Loucy (cell line): ENCODE data around the gene LBHD2.

Source experiments
- EZH2phosphoT487 ChIP-seq: fragments of 200-600 bp; IDR thresholded peaks from 2 replicates; pipeline ENCODE4 v1.6.1; 2018; ENCODE audit warnings: antibody characterized with exemption, mild to moderate bottlenecking, moderate library complexity, borderline replicate concordance
- TF ChIP-seq, protein P1 (sequence below): fragments of 200-600 bp; sonication (generic); conservative IDR thresholded peaks from 2 replicates; pipeline ENCODE4 v1.5.1; 2014; ENCODE audit warnings: mild to moderate bottlenecking, antibody characterized with exemption, low read length

DNA sequence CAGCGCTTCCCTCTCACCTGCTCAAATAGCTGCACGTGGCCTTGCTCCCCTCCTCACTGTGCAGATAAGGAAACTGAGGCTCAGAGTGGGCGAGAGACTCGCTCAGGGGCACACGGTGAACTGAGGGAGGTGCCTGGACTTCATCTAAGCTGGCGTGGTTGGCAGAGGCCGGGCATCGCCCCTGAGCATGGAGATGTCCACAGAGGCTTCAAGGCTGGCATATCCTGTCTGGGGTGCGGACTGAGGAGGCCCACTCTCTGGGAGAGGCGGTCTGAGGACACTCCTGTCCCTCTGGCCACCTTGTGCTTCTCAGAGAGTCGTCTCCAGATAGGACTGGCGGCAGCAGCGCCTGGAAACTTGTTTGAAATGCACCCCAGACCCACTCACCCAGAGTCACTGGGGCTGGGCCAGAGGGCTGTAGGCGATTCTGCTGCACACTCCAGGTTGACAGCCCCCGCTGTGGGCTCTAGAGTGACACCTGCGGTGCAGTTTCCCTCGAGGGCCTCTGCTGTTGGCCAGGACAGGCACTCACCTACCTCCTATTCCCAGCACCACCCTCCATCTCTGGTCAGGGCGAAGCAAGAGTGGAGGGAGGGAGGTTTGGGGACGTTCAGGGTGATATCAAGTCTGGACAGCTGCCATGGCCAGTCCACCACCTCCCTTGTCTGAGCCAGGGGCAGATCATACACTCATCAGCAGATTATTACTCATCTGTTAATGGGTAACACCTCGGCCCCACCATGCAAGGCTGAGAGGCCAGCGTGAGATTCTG is 11.2 kb upstream of the LBHD2 start:
- TF ChIP-seq, protein P1, sequence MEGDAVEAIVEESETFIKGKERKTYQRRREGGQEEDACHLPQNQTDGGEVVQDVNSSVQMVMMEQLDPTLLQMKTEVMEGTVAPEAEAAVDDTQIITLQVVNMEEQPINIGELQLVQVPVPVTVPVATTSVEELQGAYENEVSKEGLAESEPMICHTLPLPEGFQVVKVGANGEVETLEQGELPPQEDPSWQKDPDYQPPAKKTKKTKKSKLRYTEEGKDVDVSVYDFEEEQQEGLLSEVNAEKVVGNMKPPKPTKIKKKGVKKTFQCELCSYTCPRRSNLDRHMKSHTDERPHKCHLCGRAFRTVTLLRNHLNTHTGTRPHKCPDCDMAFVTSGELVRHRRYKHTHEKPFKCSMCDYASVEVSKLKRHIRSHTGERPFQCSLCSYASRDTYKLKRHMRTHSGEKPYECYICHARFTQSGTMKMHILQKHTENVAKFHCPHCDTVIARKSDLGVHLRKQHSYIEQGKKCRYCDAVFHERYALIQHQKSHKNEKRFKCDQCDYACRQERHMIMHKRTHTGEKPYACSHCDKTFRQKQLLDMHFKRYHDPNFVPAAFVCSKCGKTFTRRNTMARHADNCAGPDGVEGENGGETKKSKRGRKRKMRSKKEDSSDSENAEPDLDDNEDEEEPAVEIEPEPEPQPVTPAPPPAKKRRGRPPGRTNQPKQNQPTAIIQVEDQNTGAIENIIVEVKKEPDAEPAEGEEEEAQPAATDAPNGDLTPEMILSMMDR, result no peak
- no peak for TF ChIP-seq EZH2phosphoT487
